Retina (tissue), 1 donor: Measurements from ENCODE around the gene PID1.

Experiments
- DNase-seq: peaks from one replicate; pipeline ENCODE4 v3.0.0-alpha.2; 2016

Gene PID1

GRCh38 chr2:229270551-229271410 lies at the start of gene PID1:
PID1 (minus strand) TSS chr2:229271287; CDS start chr2:229271043, 244 bp downstream.
- peak; percentile 70 for DNase-seq

- no peak for DNase-seq
Measured at GRCh38 chr2:229319558-229319957, 48.5 kb upstream of the PID1 start.

- no peak for DNase-seq
Measured at GRCh38 chr2:229314117-229314516, 43.0 kb upstream of the PID1 start.

GRCh38 chr2:229313591-229313990 lies 42.5 kb upstream of the PID1 start:
- no peak for DNase-seq

- DNase-seq: no peak
Measured at GRCh38 chr2:229301237-229301636, 30.1 kb upstream of the PID1 start.

GRCh38 chr2:229300790-229301189 lies 29.7 kb upstream of the PID1 start:
- DNase-seq: no peak

- DNase-seq: no peak
Measured at GRCh38 chr2:229300371-229300770, 29.3 kb upstream of the PID1 start.

GRCh38 chr2:229297247-229297646 lies 26.2 kb upstream of the PID1 start:
- no peak for DNase-seq

- DNase-seq: no peak
Measured at GRCh38 chr2:229296536-229296935, 25.4 kb upstream of the PID1 start.

GRCh38 chr2:229296016-229296415 lies 24.9 kb upstream of the PID1 start:
- DNase-seq: no peak

GRCh38 chr2:229287823-229288222 lies 16.7 kb upstream of the PID1 start:
- no peak for DNase-seq

- DNase-seq: no peak
Measured at GRCh38 chr2:229282758-229283546, 11.9 kb upstream of the PID1 start.

- DNase-seq: no peak
Measured at GRCh38 chr2:229279516-229279915, 8.4 kb upstream of the PID1 start.

- no peak for DNase-seq
Measured at GRCh38 chr2:229275506-229275905, 4.4 kb upstream of the PID1 start.

GRCh38 chr2:229273723-229274338 lies 2.7 kb upstream of the PID1 start:
- DNase-seq: peak; percentile 73

GRCh38 chr2:229273006-229273722 lies 2.1 kb upstream of the PID1 start:
- DNase-seq: no peak

- DNase-seq: no peak
Measured at GRCh38 chr2:229269941-229270340, 1.1 kb downstream of the PID1 start.

- DNase-seq: no peak
Measured at GRCh38 chr2:229269146-229269545, 1.9 kb downstream of the PID1 start.

- DNase-seq: no peak
Measured at GRCh38 chr2:229268626-229269025, 2.5 kb downstream of the PID1 start.

- DNase-seq: no peak
Measured at GRCh38 chr2:229267080-229267479, 4.0 kb downstream of the PID1 start.

- DNase-seq: no peak
Measured at GRCh38 chr2:229265727-229266126, 5.4 kb downstream of the PID1 start.

GRCh38 chr2:229261599-229261998 lies 9.5 kb downstream of the PID1 start:
- DNase-seq: no peak

GRCh38 chr2:229261076-229261475 lies 10.0 kb downstream of the PID1 start:
- DNase-seq: no peak
